ENCODE data around the gene BTBD2. TPM values are rescaled to one million over a fixed set of nuclear protein-coding genes. Genes with fewer than 3 reads are reported as not detected.

BTBD2 gene
- total and polyA plus RNA-seq, 2 of the 13 experiments (the other 11 are each of a cell fraction or from before 2014, with no cell fraction given): 28.1 to 45.3 TPM

GRCh38 chr19:1954532-1954933, 61.0 kb downstream of the BTBD2 start (continued):
- no peak for TF ChIP-seq UBTF (CRISPR knock-in tag; IDR thresholded peaks at IDR 0.05)
- no peak for TF ChIP-seq REPIN1 (CRISPR knock-in tag; IDR thresholded peaks at IDR 0.05; ENCODE audit: borderline replicate concordance, low read depth)
- no peak for TF ChIP-seq ATRX (CRISPR knock-in tag; IDR thresholded peaks at IDR 0.05; ENCODE audit: borderline replicate concordance)
- TF ChIP-seq ELK4 (CRISPR knock-in tag; IDR thresholded peaks at IDR 0.05; ENCODE audit: borderline replicate concordance): no peak
- no peak for TF ChIP-seq TP53 (CRISPR knock-in tag; conservative IDR thresholded peaks at IDR 0.05)
- TF ChIP-seq NBN (conservative IDR thresholded peaks at IDR 0.05): no peak
- TF ChIP-seq CREB1 (IDR thresholded peaks at IDR 0.05): peak; percentile 36; the same call in 1 of the 2 replicates
- no peak for TF ChIP-seq CREB1 (CRISPR knock-in tag; IDR thresholded peaks at IDR 0.05)
- no peak for TF ChIP-seq HIVEP1 (CRISPR knock-in tag; IDR thresholded peaks at IDR 0.05)

- POLR2A ChIA-PET: no interaction called here
- Histone ChIP-seq H3K9ac (ENCODE audit: insufficient read depth, low read depth, low read length) (no peak overlapping the region), H3K4me1 (ENCODE audit: insufficient read depth, low read length) (no peaks in the 10 kb centered on the region), H3K27ac (ENCODE audit: extremely low read length, insufficient read depth, low read length) (no peak overlapping the region), H3K27me3 (ENCODE audit: control insufficient read depth in 1 of 2, insufficient read depth in 2 of 2, low read length in 2 of 2) (no peaks in the 10 kb centered on the region), H3K79me2 (ENCODE audit: insufficient read depth, low read length) (peaks cover 50% of the 10 kb centered on the region), H3K9me3 (ENCODE audit: low read length) (no peaks in the 10 kb centered on the region), H3K36me3 (replicated peaks in 1 of 2; ENCODE audit: control insufficient read depth in 1 of 2, insufficient read depth in 2 of 2, low read length in 2 of 2) (peaks cover 7 to 18% of the 10 kb centered on the region in 2 experiments; a peak in 3 of 5 replicates), H4K20me1 (ENCODE audit: insufficient read depth, low read length) (peaks cover 39% of the 10 kb centered on the region; the same call in 1 of the 2 replicates), H2AFZ (ENCODE audit: low read length) (no peak overlapping the region), H3K4me2 (ENCODE audit: low read depth, low read length) (no peak overlapping the region), H3K4me3 (replicated peaks in 1 of 3; ENCODE audit: insufficient read depth in 1 of 3, low read depth in 2 of 3, low read length in 3 of 3) (no peak overlapping the region)
- BruUV-seq (replicated peaks): no TSS peak
- ATAC-seq: no peak
- CTCF ChIA-PET (ENCODE audit: low intra/inter-chr PET ratio, low total read pairs): no interaction called here
- TF ChIP-seq MIXL1 (CRISPR knock-in tag; IDR thresholded peaks at IDR 0.05) (no peak), AGO2 (optimal IDR thresholded peaks at IDR 0.05; ENCODE audit: low read depth, low read length) (peak; percentile 11)
- in situ Hi-C loops (cut with HindIII; ENCODE audit: extremely low pct_ligation_motif_present, low pct_unique_long_range_greater_than_20kb): no loop called here
- intact Hi-C loops (cut with micrococcal nuclease; ENCODE audit: unreplicated experiment): no loop called here
- no peak for DNase-seq (ENCODE audit: low spot score)
- 98% methylated on average over 28 of the region's 32 CpGs for WGBS (ENCODE audit: low lambda C conversion rate)
- no peak for FAIRE-seq
Observed at GRCh38 chr19:1953441-1954094, 61.9 kb downstream of the BTBD2 start.

Data from HepG2 (cell line).